Adipose tissue (tissue), 3 donors: ENCODE measurements around the gene LRRC41. TPM values are rescaled to one million over a fixed set of nuclear protein-coding genes. Genes with fewer than 3 reads are reported as not detected.
"Not testable (repeated sequence)": the region's sequence is repeated elsewhere in the genome, so short reads cannot be mapped to it uniquely, and the experiment has no call there.

Source experiments
- H3K27ac ChIP-seq: one replicate; pipeline ENCODE4 v1.5.1; 2013; ENCODE audit warnings: low read depth, low read length
- WGBS, 3 donors: extraction: QIAGEN DNeasy Blood & Tissue Kit; methylation state at CpG; one replicate each; pipeline ENCODE4 v1.1.7; 2013; 5-methylcytosine and 5-hydroxymethylcytosine counted together
- polyA plus RNA-seq, 3 donors: library from polyadenylated mRNA; stranded (reverse); fragments of 200-250 nt; gene quantifications; one replicate each; pipeline ENCODE4 v1.2.3, GENCODE V29; 2013
- donor health status: healthy with polysubstance abuse.
- donor health status: Bipolar disorder and iron deficiency.
- donor health status: healthy.

LRRC41 gene, protein sequence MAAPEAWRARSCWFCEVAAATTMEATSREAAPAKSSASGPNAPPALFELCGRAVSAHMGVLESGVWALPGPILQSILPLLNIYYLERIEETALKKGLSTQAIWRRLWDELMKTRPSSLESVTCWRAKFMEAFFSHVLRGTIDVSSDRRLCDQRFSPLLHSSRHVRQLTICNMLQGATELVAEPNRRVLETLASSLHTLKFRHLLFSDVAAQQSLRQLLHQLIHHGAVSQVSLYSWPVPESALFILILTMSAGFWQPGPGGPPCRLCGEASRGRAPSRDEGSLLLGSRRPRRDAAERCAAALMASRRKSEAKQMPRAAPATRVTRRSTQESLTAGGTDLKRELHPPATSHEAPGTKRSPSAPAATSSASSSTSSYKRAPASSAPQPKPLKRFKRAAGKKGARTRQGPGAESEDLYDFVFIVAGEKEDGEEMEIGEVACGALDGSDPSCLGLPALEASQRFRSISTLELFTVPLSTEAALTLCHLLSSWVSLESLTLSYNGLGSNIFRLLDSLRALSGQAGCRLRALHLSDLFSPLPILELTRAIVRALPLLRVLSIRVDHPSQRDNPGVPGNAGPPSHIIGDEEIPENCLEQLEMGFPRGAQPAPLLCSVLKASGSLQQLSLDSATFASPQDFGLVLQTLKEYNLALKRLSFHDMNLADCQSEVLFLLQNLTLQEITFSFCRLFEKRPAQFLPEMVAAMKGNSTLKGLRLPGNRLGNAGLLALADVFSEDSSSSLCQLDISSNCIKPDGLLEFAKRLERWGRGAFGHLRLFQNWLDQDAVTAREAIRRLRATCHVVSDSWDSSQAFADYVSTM
- polyA plus RNA-seq, result 10 to 100 TPM; 29.5 to 52.7 (median 33.1) TPM

DNA sequence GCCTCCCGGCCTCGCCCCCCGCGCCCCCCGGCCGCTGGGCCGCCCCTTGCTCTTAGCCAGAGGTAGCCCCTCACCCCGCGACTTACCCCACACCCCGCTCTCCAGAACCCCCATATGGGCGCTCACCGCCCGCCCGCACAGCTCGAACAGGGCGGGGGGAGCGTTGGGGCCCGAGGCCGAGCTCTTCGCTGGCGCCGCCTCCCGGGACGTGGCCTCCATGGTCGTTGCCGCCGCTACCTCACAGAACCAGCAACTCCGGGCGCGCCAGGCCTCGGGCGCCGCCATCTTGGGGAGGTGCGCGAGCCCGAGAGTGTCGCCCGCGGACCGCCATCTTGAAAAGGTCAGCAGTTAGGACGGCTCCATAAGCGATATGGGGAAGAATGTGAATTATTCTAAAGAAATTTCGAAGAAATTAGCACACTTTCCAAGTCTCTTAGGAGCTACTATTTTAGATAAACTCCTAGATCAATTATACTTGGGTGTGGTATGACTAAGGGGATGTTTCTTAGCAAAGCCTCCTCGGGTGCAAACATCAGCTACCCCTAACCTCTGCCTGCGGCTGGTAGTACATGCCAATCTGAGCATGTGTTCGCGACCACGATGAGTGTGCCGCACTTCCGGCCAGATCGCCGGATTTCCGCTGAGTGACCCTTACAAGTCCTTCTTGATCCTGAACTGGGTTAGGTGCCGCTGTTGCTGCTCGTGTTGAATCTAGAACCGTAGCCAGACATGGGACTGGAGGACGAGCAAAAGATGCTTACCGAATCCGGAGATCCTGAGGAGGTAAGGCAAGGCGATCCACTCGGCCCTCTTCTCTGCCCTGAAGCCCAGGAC lies at the start of gene LRRC41, which contains the start of gene UQCRH:
LRRC41 (minus strand) TSS at position 579 of the 834 bp plus-strand sequence; CDS start at position 285, 294 bp downstream.
UQCRH (plus strand) TSS at position 661 of the 834 bp plus-strand sequence; CDS start at position 730, 69 bp downstream.
- 0 to 1% (median 1%) methylated on average over 61 of the region's 61 CpGs for whole genome bisulfite sequencing, 3 donors

DNA sequence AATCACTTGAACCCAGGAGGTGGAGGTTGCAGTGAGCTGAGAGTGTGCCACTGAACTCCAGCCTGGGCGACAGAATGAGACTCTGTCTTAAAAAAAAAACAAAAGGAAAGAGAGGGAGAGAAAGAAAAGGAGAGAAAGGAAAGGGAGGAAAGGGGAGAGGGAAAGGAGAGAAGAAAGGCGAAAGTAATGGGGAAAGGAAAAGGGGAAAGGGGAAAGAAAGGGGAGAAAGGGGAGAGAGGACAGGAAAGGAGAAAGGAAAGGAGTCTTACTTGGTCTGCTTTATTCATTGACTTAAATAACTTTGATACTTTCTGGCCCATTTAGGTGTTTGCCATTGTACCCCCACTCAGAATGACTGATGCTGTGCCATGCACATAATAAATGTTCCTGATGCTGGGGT lies 48.9 kb upstream of the LRRC41 start:
- WGBS, 3 donors, result 81 to 88% (median 86%) methylated on average over 2 of the region's 2 CpGs

More for the DNA sequence above, at the start of gene LRRC41, which contains the start of gene UQCRH:
- H3K27ac ChIP-seq, result peak within 1 kb of the TSS; percentile 97

DNA sequence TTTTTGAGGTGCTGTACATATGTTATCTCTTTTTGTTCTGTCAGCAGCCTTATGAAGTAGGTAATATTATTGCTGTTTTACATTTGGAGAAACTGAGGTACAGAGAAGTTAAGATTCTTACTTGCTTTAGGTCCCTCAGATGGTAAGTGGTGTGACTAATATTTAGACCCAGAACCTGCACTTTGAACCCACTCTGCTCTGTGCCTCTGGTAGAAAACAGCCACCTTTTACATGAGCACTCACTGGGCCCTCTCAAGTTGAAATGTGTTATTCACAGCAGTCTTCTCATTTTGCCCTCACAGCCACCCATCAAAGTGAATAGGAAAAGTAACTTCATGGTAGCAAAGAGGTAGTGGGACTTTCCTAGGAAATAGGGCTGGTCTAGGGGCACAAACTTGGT lies 41.9 kb upstream of the LRRC41 start:
- H3K27ac ChIP-seq, result no peak overlapping the region

More for the DNA sequence above, 48.9 kb upstream of the LRRC41 start:
- H3K27ac ChIP-seq, result no peak overlapping the region

DNA sequence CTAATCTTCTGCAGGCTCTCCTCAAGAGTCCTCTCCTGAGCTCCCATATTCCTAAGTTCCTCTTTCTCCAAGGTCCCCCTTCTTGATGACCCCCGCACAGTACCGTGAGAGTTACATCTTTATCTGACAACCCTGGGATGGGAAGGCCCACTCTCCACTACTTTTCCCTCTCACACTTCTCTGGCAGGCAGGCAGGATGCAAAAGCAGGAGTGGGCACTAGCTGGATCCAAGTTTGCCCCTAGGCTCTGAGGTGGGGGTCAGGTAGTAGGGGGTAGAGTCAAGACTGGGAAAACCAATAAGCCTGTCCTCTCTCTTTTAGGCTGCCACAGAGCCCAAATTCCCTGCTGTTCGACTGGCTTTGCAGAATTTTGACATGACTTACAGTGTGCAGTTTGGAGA lies 41.1 kb upstream of the LRRC41 start:
- 84 to 94% (median 86%) methylated on average over 3 of the region's 3 CpGs for WGBS, 3 donors
- H3K27ac ChIP-seq, result no peak overlapping the region

DNA sequence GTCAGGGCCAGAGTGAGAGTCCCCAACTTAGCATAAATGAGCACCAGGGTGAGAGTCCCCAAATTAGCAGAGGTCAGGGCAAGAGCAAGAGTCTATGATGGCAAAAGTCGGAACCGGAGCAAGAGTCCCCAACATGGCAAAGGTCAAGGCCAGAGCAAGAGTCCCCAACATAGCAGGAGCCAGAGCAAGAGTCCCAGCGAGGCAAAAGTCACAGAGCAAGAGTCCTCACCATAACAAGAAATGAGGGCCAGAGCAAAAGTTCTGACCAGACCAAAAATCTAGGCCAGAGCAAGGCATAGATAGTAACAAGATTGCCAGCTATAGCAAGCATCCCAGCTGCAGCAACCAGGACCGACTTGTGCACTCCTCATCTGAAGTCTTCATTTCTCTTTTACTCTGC lies 40.3 kb upstream of the LRRC41 start:
- H3K27ac ChIP-seq, result no peak overlapping the region
- 72 to 92% (median 80%) methylated on average over 4 of the region's 4 CpGs for WGBS, 3 donors

DNA sequence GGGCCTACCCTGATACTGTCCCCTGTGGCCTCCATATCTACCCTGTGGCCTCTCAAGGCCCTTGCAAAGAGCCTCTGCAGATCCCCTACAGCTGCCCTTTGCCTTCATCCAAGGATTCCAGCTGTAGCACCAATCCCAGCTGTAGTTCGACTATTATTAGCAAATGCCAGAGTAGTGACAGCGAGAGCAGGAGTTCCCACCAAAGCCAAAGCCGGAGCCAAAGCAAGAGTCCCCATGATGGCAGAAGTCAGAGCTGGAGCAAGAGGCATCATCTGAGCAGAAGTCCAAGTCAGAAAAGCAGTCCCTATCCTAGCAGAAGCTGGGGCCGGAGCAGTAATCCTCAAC lies 39.9 kb upstream of the LRRC41 start:
- WGBS, 3 donors, result 87 to 93% (median 89%) methylated on average over 4 of the region's 4 CpGs
- H3K27ac ChIP-seq, result no peak overlapping the region

DNA sequence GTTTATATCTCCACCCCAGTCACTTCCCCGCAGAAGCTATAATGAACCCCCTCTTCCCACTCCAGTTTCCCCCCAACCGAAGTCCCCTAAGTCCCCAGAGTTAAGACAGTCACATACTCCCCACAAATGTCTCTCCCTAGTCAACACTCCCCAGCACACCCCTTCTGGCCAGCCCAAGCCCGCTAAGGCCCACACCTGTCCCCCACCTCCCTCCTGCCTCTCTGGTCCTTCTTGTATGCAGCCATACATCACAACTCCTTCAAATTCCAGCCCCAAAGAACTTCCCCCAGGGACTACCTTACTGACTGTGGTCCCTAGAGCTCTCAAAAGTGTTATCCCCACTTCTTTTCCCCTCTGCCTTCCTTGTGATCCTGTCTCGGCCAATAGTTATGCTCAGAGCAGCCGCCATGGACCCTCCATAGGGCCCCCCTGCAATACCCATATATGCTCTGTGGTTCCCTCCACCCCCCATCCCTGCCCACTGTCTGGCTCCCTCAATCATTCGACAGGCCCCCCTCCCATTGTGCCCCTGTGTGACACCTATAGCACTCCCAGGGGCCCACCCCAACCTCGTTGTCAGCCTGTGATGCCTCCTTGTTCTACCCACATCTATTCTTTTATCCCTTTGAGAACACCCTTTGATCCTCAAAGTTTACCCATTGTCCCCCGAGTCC lies 39.4 kb upstream of the LRRC41 start:
- no peak overlapping the region for H3K27ac ChIP-seq
- WGBS, 3 donors, result 76 to 90% (median 77%) methylated on average over 8 of the region's 8 CpGs

DNA sequence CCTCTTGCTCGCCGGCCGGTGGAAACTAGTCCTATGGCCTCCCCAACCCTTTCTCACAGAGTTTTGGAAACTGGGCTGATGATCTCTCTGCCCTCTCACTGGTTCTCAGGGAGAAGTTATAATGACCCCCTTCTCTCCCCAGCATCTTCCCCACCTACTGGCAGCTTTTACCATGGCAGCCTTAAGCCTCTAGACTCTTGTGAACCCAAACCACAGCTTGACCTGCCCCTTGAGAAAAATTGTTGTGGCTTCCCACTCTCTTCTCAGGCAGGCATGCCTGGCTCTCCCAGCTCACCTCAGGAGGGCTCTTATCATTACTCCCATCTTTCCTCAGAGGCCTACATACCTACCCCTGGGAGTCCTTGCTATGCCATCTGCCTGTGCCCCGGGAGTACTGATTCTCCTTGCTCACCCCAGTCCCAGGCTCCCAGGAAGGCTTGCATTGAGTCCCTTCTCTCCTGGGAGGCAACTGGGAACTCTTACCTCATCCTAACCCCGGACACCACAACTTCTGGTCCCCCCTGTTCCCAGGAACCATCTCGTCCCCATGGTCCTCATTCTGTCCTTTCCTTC lies 38.8 kb upstream of the LRRC41 start:
- H3K27ac ChIP-seq, result peak overlapping the region; percentile 96
- 90 to 93% (median 90%) methylated on average over 6 of the region's 6 CpGs for WGBS, 3 donors

DNA sequence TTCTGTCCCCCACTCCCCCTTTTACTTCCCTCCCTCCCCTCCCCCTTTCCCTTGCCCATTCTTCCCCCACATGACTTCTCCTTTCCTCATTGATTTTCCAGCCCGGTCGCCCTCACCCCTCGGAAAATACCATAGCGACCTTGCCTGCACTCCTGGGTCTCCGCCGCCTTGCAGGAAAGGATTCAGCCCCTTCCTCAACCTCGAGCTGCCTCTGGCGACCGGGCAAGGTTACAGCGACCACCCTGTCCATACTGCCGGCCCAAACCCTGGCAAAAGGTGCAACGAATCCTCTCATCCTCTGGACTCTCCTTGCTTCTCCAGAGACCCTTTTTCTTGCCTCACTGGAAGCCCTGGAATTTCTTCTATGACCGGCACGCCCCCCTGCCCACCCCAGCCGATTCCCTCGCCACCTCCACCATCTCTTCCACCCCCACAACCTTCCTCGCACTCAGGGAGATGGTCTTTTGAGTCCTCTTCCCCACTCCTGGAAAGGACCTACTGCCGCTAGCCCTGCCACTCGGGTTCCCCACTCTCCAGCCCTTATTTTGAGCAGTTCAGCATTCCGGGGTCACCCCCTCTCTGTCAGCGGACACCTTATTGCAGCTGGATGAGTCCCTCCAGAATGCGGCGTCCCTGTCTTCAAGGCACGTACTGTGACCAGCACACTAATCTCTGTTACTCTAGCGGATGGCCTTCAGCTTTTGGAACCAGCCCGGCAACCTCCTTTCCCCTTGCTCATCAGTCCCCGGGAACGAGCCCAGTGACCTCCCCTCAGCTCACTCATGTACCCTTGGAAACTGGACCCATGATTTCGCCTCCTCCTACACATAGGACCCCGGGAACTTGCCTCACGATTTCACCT lies 38.0 kb upstream of the LRRC41 start:
- peak overlapping the region; percentile 96 for H3K27ac ChIP-seq
- 35 to 59% (median 58%) methylated on average over 31 of the region's 31 CpGs for WGBS, 3 donors

DNA sequence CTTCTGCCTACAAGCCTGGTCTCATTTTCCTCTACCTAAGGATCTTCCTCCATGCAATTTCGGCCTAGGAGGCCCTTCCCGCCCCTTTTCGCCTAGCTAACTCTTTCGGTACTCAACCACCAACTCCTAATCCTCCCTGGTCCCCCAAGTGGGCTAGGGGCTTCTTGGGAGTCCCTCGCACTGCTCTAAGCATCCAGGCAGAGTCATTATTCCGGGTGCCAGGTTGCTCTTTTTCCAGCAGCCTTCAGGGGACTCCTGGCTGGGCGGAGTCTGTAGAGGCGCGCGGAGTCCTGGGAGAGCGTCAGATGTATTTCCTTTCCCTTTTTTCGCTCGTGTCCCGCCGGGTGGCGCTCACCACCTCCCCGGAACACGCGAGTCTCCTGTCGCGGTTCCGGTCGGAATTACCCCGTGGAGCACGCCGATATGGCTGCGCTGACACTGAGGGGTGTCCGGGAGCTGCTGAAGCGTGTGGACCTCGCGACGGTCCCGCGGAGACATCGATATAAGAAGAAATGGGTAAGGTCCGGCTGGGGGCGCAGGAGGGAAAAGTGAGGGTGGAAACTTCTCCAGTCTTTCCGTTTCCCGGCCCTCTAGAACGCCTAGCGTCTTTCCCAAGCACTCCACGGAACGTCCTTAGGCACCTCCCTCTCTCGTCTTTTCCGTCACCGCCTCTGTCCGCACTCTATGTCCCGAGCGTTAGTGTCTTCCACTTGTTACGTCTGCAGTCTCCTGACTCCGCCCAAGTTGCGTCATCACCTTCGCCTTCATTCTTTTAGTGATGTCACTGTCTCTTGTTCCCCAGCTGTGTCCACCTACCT lies 37.2 kb upstream of the LRRC41 start, which contains the start of gene NSUN4:
NSUN4 (plus strand) TSS at position 404 of the 818 bp plus-strand sequence; CDS start at position 424, 20 bp downstream.
- H3K27ac ChIP-seq, result peak within 1 kb of the TSS; percentile 98
- 0 to 1% (median 0%) methylated on average over 53 of the region's 53 CpGs for WGBS, 3 donors

DNA sequence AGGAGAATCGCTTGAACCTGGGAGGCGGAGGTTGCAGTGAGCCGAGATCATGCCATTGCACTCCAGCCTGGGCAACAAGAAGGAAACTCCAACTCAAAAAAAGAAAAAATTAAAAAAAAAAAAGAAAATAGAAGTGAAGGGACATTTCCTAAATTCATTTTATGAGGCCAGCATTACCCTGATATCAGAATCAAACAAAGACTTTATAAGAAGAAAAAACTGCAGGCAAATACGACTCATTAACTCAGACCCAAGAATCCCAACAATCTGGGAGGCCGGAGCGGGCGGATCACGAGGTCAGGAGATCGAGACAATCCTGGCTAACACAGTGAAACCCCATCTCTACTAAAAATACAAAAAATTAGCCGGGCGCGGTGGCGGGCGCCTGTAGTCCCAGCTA lies 34.0 kb upstream of the LRRC41 start:
- WGBS, 3 donors, result 90 to 99% (median 97%) methylated on average over 9 of the region's 14 CpGs
- not testable (repeated sequence) for H3K27ac ChIP-seq

DNA sequence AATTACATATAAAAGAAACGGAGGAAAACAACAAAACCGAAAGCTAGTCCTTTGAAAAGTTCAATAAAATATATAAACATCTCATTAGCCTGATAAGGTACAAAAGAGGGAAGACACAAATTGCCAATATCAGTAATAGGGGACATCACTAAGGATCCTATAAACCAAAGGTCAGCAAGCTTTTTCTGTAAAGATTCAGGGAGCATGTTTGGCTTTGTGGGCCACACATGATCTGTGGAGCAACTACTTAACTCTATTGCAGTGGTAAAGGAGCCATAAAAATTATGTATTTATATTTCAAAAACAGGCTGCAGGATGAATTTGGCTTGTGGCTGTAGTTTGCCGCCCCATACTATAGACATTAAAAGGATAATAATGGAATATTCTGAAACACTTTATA lies 31.7 kb upstream of the LRRC41 start:
- 79 to 96% (median 90%) methylated on average over 3 of the region's 3 CpGs for WGBS, 3 donors
- no peak overlapping the region for H3K27ac ChIP-seq

DNA sequence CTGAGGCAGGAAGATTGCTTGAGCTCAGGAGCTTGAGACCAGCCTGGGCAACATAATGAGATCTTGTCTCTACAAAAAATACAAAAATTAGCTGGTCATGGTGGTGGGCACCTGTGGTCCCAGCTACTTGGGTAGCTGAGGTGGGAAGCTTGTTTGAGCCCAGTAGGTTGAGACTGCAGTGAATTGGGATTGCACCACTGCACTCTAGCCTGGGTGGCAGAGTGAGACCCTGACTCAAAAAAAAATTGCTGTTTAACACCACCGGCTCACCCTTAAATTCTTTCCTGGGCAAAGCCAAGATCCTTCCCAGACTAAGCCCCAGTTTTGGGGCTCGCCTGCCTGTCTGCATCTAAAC lies 30.6 kb upstream of the LRRC41 start:
- 59 to 91% (median 86%) methylated on average over 2 of the region's 2 CpGs for WGBS, 3 donors
- no peak overlapping the region for H3K27ac ChIP-seq

DNA sequence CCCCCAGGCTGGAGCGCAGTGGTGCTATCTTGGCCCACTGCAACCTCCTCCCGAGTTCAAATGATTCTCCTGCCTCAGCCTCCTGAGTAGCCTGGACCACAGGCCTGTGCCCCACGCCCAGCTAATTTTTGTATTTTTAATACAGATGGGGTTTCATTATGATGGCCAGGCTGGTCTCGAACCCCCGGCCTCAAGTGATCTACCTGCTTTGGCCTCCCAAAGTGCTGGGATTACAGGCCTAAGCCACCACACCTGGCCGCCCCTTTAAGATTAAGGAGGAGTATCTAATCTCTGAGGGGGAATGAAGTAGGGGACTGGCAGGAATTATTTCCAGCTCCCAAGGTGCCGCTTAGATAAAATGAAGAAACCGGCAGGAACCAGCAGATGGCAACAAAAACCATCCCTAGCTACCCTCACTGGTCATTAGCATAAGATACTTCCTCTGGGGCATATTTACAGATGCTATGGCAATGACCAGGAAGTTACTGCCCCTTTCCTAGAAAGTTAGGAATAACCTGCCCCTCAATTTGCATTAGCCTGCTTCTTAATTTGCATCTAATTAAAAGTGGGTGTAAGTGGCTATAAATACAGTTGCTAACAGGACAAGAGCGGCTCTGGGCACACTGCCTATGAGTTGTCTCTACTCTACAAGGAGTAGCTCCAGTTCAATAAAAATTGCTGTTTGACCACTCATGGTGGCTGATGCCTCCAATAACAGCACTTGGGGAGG lies 30.0 kb upstream of the LRRC41 start:
- 74 to 78% (median 77%) methylated on average over 9 of the region's 9 CpGs for WGBS, 3 donors
- no peak overlapping the region for H3K27ac ChIP-seq

DNA sequence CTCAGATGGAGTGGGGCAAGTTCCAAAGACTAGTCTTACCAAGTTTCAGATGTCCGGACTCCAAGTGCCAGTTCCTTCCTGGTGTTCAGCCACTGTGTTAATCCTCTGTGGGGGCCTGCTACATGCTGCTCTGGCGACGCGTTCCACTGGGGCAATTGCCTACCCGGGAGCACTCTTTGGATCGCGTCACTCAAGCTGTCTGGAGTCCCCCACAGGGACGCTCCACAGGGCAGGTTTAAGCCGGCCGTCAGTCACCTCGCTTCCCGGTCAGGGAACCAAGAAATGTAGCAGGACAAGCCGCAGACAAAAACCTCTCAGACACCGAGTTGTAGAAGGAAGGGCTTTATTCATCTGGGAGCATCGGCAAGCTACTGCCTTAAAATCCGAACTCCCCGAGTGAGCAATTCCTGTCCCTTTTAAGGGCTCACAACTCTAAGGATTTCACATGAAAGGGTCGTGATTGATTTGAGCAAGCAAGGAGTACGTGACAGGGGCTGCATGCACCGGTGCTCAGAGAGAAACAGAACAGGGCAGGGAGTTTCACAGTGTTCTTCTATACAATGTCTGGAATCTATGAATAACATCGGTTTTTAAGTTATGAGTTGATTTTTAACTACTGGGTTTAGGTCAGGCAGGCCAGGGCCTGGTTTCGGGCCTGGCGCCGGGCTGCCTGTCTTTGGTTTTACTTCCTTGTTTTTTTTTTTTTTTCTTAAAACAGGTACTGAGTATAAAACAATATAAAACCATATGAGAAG lies 28.5 kb upstream of the LRRC41 start:
- WGBS, 3 donors, result 72 to 88% (median 85%) methylated on average over 24 of the region's 24 CpGs
- not testable (repeated sequence) for H3K27ac ChIP-seq
